GM12892 (cell line): ENCODE measurements around the gene R3HDM4.

Source experiments
- POLR2A ChIP-seq: IDR thresholded peaks from 2 replicates; pipeline ENCODE4 v1.6.1; 2011; ENCODE audit warnings: low read depth, low read length, control low read depth
- POLR2AphosphoS5 ChIP-seq: IDR thresholded peaks from 2 replicates; pipeline ENCODE4 v1.6.1; 2011; ENCODE audit warnings: low read depth, low read length, control low read depth
- TAF1 ChIP-seq: IDR thresholded peaks from 2 replicates; pipeline ENCODE4 v1.6.1; 2011; ENCODE audit warnings: low read depth, mild to moderate bottlenecking, control low read depth, low read length, borderline replicate concordance

GRCh38 chr19:934197-934840, 21.3 kb upstream of the R3HDM4 start:
- TF ChIP-seq TAF1, result no peak
- no peak for TF ChIP-seq POLR2AphosphoS5
- no peak for TF ChIP-seq POLR2A
